Erythroblast (primary cell): Measurements from ENCODE around the gene CRTC1.

Source experiments
- DNase-seq, 2 experiments: peaks; one replicate each; lab custom pipeline; 2025; lab: John Stamatoyannopoulos, UW
- GATA1 ChIP-seq: IDR thresholded peaks from 2 replicates; pipeline ENCODE4 v1.6.1; 2011; ENCODE audit warnings: low read depth, mild to moderate bottlenecking, control low read depth, low read length, moderate library complexity
- POLR2A ChIP-seq: IDR thresholded peaks from 2 replicates; pipeline ENCODE4 v1.6.1; 2011; ENCODE audit warnings: mild to moderate bottlenecking, low read length

CRTC1 gene

GRCh38 chr19:18657590-18658365, 25.7 kb upstream of the CRTC1 start:
- TF ChIP-seq POLR2A = no peak
- no peak for TF ChIP-seq GATA1
- no peak for DNase-seq

DNA sequence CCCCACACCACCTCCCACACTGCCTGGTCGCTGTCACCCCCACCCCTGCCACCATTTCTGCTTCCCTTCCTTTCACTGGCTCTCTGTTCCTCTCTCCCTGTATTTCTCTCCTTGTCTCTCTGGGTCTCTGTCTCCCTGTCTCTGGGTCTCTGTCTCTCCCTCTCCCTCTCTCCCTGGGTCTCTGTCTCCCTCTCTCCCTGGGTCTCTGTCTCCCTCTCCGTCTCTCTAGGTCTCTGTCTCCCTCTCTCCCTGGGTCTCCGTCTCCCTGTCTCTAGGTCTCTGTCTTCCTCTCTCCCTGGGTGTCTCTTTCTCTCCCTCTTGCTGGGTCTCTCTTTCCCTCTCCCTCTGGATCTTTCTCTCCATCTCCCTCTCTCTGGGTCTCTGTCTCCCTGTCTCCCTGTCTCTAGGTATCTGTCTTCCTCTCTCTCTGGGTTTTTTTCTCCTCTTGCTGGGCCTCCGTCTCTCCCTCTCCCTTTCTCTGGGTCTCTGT, 25.1 kb upstream of the CRTC1 start:
- TF ChIP-seq GATA1 (no peak), POLR2A (no peak)
- no peak for DNase-seq

GRCh38 chr19:18659281-18660050, 24.0 kb upstream of the CRTC1 start:
- DNase-seq = no peak
- TF ChIP-seq POLR2A = no peak
- TF ChIP-seq GATA1 = no peak

- DNase-seq = no peak
- TF ChIP-seq GATA1 (no peak), POLR2A (no peak)
These were observed 23.2 kb upstream of the CRTC1 start for GRCh38 chr19:18660051-18660910.

DNA sequence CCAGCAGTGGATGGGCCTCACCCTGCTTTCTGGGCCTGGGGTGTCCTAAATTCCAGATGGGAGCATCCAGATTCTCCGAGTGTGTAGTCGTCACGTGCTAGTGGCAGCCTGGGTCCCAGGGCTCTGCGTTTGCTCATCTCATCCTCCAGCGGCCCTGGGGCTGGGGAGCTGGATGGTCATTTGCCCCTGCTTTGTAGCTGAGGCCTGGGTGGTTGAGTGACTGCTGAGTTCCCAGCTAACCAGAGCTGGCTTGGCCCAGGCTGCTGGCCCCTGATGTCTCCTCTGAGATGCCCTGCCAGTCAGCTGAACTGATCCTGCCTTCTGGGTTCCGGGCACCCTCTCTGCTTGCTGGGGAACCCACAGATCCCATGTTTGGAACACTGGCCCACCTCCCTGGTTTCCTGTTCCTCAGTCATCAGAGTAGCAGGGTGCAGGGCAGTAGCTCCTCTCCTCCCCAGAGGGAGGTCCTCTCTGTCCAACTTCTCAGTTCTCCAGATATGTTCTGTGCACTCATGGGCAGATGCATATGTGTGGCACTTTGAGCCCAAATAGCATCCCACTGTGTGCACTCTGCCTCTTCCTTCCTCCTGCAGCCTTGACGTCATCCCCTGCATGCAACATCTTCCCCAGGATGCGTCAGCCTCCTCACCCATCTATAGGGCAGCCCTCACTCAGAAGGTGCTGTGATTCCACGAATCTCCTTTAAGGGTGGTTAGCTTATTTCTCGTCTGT, 22.4 kb upstream of the CRTC1 start:
- TF ChIP-seq POLR2A (no peak), GATA1 (no peak)
- DNase-seq = no peak

GRCh38 chr19:18662972-18663732, 20.3 kb upstream of the CRTC1 start:
- no peak for DNase-seq
- TF ChIP-seq GATA1 = no peak

DNA sequence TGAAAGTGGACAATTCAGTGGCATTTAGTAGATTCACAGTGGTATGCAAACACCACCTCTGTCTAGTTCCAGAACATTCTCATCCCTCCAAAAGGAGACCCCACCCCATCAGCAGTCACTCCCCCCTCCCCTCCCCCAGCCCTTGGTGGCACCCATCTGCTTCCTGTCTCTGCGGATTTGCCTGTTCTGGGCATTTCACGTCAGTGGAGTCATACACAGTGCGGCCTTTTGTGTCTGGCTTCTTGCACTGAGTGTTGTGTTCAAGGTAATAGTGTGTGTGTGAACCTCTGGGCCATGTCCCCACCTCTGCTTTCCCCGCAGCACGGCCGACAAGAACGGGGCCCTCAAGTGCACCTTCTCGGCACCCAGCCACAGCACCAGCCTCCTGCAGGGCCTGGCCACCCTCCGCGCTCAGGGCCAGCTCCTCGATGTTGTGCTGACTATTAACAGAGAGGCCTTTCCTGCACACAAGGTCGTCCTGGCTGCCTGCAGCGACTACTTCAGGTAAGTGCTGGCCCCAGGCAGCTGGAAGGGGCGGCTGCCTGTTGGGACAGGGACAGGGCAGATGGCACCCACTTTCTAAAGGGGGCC, 19.4 kb upstream of the CRTC1 start:
- DNase-seq = no peak
- TF ChIP-seq POLR2A (no peak), GATA1 (no peak)

- TF ChIP-seq POLR2A = no peak
- no peak for TF ChIP-seq GATA1
- no peak for DNase-seq
These were observed 17.7 kb upstream of the CRTC1 start for GRCh38 chr19:18665771-18666202.

- TF ChIP-seq GATA1 (no peak), POLR2A (no peak)
- no peak for DNase-seq
These were observed 17.2 kb upstream of the CRTC1 start for GRCh38 chr19:18666317-18666716.

DNA sequence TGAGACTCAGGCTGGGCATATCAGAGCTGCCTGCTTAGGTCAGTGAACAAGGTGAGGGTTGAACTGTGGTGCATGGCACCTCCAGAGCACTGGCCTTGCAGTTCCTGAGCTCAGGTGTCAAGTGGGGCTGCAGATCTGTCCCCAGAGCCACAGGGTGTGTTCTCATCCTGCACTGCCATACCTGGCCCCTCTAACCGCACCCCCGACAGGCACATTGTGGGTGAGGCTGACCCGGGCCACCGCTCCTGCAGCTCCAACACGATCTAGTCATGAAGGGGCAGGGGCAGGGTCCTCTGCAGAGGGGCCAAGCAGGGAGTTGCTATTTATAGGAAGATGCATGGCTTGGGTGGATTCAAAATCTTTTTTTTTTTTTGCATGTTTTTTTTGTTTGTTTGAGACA, 16.7 kb upstream of the CRTC1 start:
- DNase-seq = no peak

DNA sequence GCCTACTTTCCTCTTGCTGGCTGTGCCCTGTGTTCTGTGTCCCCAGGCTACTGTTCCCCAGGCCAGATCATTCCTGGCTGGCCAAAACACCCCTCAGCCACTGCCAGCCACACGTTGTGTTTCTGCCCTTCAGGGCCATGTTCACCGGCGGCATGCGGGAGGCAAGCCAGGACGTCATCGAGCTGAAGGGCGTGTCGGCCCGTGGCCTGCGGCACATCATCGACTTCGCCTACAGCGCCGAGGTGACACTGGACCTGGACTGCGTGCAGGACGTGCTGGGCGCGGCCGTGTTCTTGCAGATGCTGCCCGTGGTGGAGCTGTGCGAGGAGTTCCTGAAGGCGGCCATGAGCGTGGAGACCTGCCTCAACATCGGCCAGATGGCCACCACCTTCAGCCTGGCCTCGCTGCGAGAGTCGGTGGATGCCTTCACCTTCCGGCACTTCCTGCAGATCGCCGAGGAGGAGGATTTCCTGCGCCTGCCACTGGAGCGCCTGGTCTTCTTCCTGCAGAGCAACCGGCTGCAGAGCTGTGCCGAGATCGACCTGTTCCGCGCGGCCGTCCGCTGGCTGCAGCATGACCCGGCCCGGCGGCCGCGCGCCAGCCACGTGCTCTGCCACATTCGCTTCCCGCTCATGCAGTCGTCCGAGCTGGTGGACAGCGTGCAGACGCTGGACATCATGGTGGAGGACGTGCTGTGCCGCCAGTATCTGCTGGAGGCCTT, 15.8 kb upstream of the CRTC1 start:
- DNase-seq = no peak

More for the DNA sequence above, 16.7 kb upstream of the CRTC1 start:
- no peak for TF ChIP-seq GATA1

GRCh38 chr19:18668252-18668631, 15.2 kb upstream of the CRTC1 start:
- no peak for DNase-seq
- TF ChIP-seq POLR2A = no peak
- no peak for TF ChIP-seq GATA1

More for the DNA sequence above, 15.8 kb upstream of the CRTC1 start:
- no peak for TF ChIP-seq POLR2A
- TF ChIP-seq GATA1 = no peak
